ENCODE measurements around the gene MYPOP. TPM values are rescaled to one million over a fixed set of nuclear protein-coding genes. Genes with fewer than 3 reads are reported as not detected.
A peak's percentile ranks its signal among the peaks of the same experiment; 100 is the strongest.

The MYPOP gene
- total RNA-seq, 1 experiment from 2014 or later = 9.0 TPM

- Histone ChIP-seq H3K79me1 (ENCODE audit: insufficient read depth, low read depth, low read length, poor library complexity, severe bottlenecking) (no peaks in the 10 kb centered on the region), H4K20me1 (ENCODE audit: control insufficient read depth, insufficient read depth, insufficient read length) (no peaks in the 10 kb centered on the region), H2AK5ac (ENCODE audit: insufficient read length, low read length) (no peak overlapping the region), H3K27me3 (ENCODE audit: insufficient read depth, low read length) (no peaks in the 10 kb centered on the region), H2BK20ac (ENCODE audit: low read depth, low read length, poor library complexity, severe bottlenecking) (no peak overlapping the region), H2BK5ac (ENCODE audit: insufficient read length, low read length) (no peak overlapping the region), H3T11ph (ENCODE audit: low read length) (no peak overlapping the region), H2BK15ac (ENCODE audit: low read depth, low read length) (no peak overlapping the region), H3K4ac (ENCODE audit: low read depth, low read length) (no peak overlapping the region), H3K9me3 (ENCODE audit: control insufficient read depth, low read depth, low read length) (no peaks in the 10 kb centered on the region), H4K91ac (ENCODE audit: insufficient read length, low read depth, low read length) (no peak overlapping the region), H3K23me2 (ENCODE audit: insufficient read length, low read depth, low read length, poor library complexity, severe bottlenecking) (no peaks in the 10 kb centered on the region), H3K27ac (ENCODE audit: insufficient read length, low read depth, low read length) (no peak overlapping the region), H3K14ac (ENCODE audit: insufficient read depth, low read length) (no peak overlapping the region), H2AFZ (ENCODE audit: low read length) (no peak overlapping the region), H3K79me2 (ENCODE audit: insufficient read depth, low read length) (no peaks in the 10 kb centered on the region), H3K4me2 (ENCODE audit: insufficient read depth, insufficient read length, low read length) (no peak overlapping the region), H3K4me1 (ENCODE audit: insufficient read depth, low read length) (no peaks in the 10 kb centered on the region; the same call in 1 of the 2 replicates), H3K9ac (ENCODE audit: extremely low read depth, insufficient read length, low read length) (no peak overlapping the region), H3K23ac (ENCODE audit: insufficient read length, low read depth, low read length) (no peak overlapping the region), H3K18ac (ENCODE audit: insufficient read length, low read depth, low read length) (no peak overlapping the region), H3K56ac (ENCODE audit: insufficient read length, low read depth, low read length) (no peak overlapping the region), H2BK120ac (ENCODE audit: low read depth, low read length, poor library complexity, severe bottlenecking) (no peak overlapping the region), H4K8ac (replicated peaks; ENCODE audit: insufficient read length, low read depth, low read length) (no peak overlapping the region), H4K5ac (ENCODE audit: insufficient read length, low read depth, low read length) (no peak overlapping the region), H2BK12ac (ENCODE audit: insufficient read length, low read depth, low read length) (no peak overlapping the region)
- H3K4me3 Mint-ChIP-seq = no peak overlapping the region
- H3K27me3 Mint-ChIP-seq (ENCODE audit: low read depth) = peaks cover 2% of the 10 kb centered on the region
- H3K4me1 Mint-ChIP-seq = peaks cover 2 to 5% of the 10 kb centered on the region in 2 experiments; a peak in 2 of 4 replicates
- peak overlapping the region in 1 of 3 experiments; percentile 50; a peak in 1 of 7 replicates for H3K27ac Mint-ChIP-seq
- no CpG with 5 or more reads among the region's 5 CpGs for WGBS (ENCODE audit: extremely low coverage, insufficient read length, low lambda C conversion rate)
- no peaks in the 10 kb centered on the region for H3K36me3 Mint-ChIP-seq (ENCODE audit: insufficient read depth in 1 of 3, low read depth in 3 of 3)
- no peaks in the 10 kb centered on the region for H3K9me3 Mint-ChIP-seq
- no peak for DNase-seq
- no peak for TF ChIP-seq CTCF (conservative IDR thresholded peaks at IDR 0.05)
Measured at GRCh38 chr19:45908956-45909355, 6.5 kb upstream of the MYPOP start.
